GM18951 (cell line): ENCODE data around the gene GPC6.

Source experiments
- POLR2A ChIP-seq: IDR thresholded peaks from 4 replicates; pipeline ENCODE4 v1.6.1; 2011; ENCODE audit warnings: mild to moderate bottlenecking; ENCODE audit not compliant: insufficient read length, insufficient read depth; ENCODE audit errors: extremely low read depth
- in situ Hi-C: fragments of 300-500 bp; cut with MboI; formaldehyde crosslinking; loops from one replicate; pipeline ENCODE4 v1.12.0; 2022; ENCODE audit warnings: low sequenced_read_pairs, mixed read lengths, inconsistent platforms; ENCODE audit not compliant: unreplicated experiment

GPC6 gene

GRCh38 chr13:93865235-93865634, 638.6 kb downstream of the GPC6 start:
- no peak for TF ChIP-seq POLR2A
- in situ Hi-C loops: no loop called here

- TF ChIP-seq POLR2A: no peak
- in situ Hi-C loops: no loop called here
These were observed 640.9 kb downstream of the GPC6 start for GRCh38 chr13:93867481-93867880.

- no peak for TF ChIP-seq POLR2A
- in situ Hi-C loops: no loop called here
These were observed 645.8 kb downstream of the GPC6 start for GRCh38 chr13:93872376-93872775.

- TF ChIP-seq POLR2A: no peak
- in situ Hi-C loops: no loop called here
These were observed 646.3 kb downstream of the GPC6 start for GRCh38 chr13:93872786-93873347.

GRCh38 chr13:93875547-93875946, 648.9 kb downstream of the GPC6 start:
- in situ Hi-C loops: no loop called here

GRCh38 chr13:93876236-93876635, 649.6 kb downstream of the GPC6 start:
- in situ Hi-C loops: no loop called here

More at GRCh38 chr13:93875547-93875946, 648.9 kb downstream of the GPC6 start:
- TF ChIP-seq POLR2A: no peak

GRCh38 chr13:93878675-93879074, 652.1 kb downstream of the GPC6 start:
- in situ Hi-C loops: no loop called here
- no peak for TF ChIP-seq POLR2A

More at GRCh38 chr13:93876236-93876635, 649.6 kb downstream of the GPC6 start:
- no peak for TF ChIP-seq POLR2A

GRCh38 chr13:93881411-93881810, 654.8 kb downstream of the GPC6 start:
- in situ Hi-C loops: no loop called here
- TF ChIP-seq POLR2A: no peak

- no peak for TF ChIP-seq POLR2A
These were observed 655.6 kb downstream of the GPC6 start for GRCh38 chr13:93882086-93882651.

GRCh38 chr13:93889430-93889951, 662.9 kb downstream of the GPC6 start:
- no peak for TF ChIP-seq POLR2A
- in situ Hi-C loops: no loop called here

More at GRCh38 chr13:93882086-93882651, 655.6 kb downstream of the GPC6 start:
- in situ Hi-C loops: no loop called here

GRCh38 chr13:93899981-93900380, 673.4 kb downstream of the GPC6 start:
- no peak for TF ChIP-seq POLR2A
- in situ Hi-C loops: no loop called here

GRCh38 chr13:93900731-93901130, 674.1 kb downstream of the GPC6 start:
- TF ChIP-seq POLR2A: no peak
- in situ Hi-C loops: no loop called here

- in situ Hi-C loops: no loop called here
- no peak for TF ChIP-seq POLR2A
These were observed 677.3 kb downstream of the GPC6 start for GRCh38 chr13:93903909-93904308.

- no peak for TF ChIP-seq POLR2A
- in situ Hi-C loops: no loop called here
These were observed 688.7 kb downstream of the GPC6 start for GRCh38 chr13:93915269-93915809.
